Liver (tissue), 9 donors: Measurements from ENCODE around the gene NPIPA1. TPM values are rescaled to one million over a fixed set of nuclear protein-coding genes. Genes with fewer than 3 reads are reported as not detected.
"Not testable (repeated sequence)": the region's sequence is repeated elsewhere in the genome, so short reads cannot be mapped to it uniquely, and the experiment has no call there.

Source experiments
- DNase-seq: peaks from one replicate; pipeline ENCODE4 v3.0.0-alpha.2; 2017; ENCODE audit warnings: low spot score
- H3K27ac ChIP-seq, 2 donors: one replicate each; pipeline ENCODE4 v1.7.0; 2013; ENCODE audit warnings: inconsistent platforms in 2 of 2, low read length in 2 of 2, control low read depth in 1 of 2, low read depth in 1 of 2, mild to moderate bottlenecking in 1 of 2
- H3K27me3 ChIP-seq, 4 donors: one replicate each; pipeline versions ENCODE4 v1.6.1 to v1.7.0; 2013; ENCODE audit warnings: low read length in 3 of 4, inconsistent platforms in 1 of 4, mild to moderate bottlenecking in 1 of 4, moderate library complexity in 1 of 4; ENCODE audit not compliant: control insufficient read depth in 4 of 4, insufficient read depth in 4 of 4
- H3K36me3 ChIP-seq, 4 donors: one replicate each; pipeline versions ENCODE4 v1.6.1 to v1.7.0; 2013; ENCODE audit warnings: low read length in 3 of 4, mild to moderate bottlenecking in 3 of 4, low read depth in 1 of 4, moderate library complexity in 1 of 4; ENCODE audit not compliant: control insufficient read depth in 4 of 4, insufficient read depth in 3 of 4
- H3K4me1 ChIP-seq, 4 donors: one replicate each; pipeline versions ENCODE4 v1.6.1 to v1.7.0; 2013; ENCODE audit warnings: low read length in 3 of 4, mild to moderate bottlenecking in 3 of 4, moderate library complexity in 1 of 4; ENCODE audit not compliant: control insufficient read depth in 4 of 4, insufficient read depth in 4 of 4
- H3K4me3 ChIP-seq, 3 donors: one replicate each; pipeline versions ENCODE4 v1.6.1 to v1.7.0; 2013; ENCODE audit warnings: low read length in 3 of 3, control low read depth in 1 of 3, low read depth in 1 of 3, mild to moderate bottlenecking in 1 of 3
- H3K9ac ChIP-seq, 2 donors: one replicate each; pipeline ENCODE4 v1.7.0; 2013; ENCODE audit warnings: low read length in 2 of 2, mild to moderate bottlenecking in 2 of 2, moderate library complexity in 2 of 2, control low read depth in 1 of 2, low read depth in 1 of 2
- H3K9me3 ChIP-seq, 4 donors: one replicate each; pipeline versions ENCODE4 v1.6.1 to v1.7.0; 2013; ENCODE audit warnings: low read length in 3 of 4; ENCODE audit not compliant: control insufficient read depth in 4 of 4
- WGBS: extraction: QIAGEN DNeasy Blood & Tissue Kit; methylation state at CpG from one replicate; pipeline ENCODE4 v1.1.7; 2013; 5-methylcytosine and 5-hydroxymethylcytosine counted together
- polyA plus RNA-seq, 2 donors: library from polyadenylated mRNA; stranded (reverse) in 1 of 2; unstranded in 1 of 2; fragments of 200-250 nt in 1 of 2; fragments of >200 nt in 1 of 2; fragmentation: Nextera tagmentation in 1 of 2; extraction: Ambion mirVana in 1 of 2; gene quantifications; one replicate each; pipeline versions ENCODE4 v1.2.1 to v1.2.3, GENCODE V29; 2013 to 2015
- total RNA-seq, 2 donors: library from RNA; depleted of rRNA; stranded (reverse); fragments of >200 nt; gene quantifications; one replicate each; pipeline ENCODE4 v1.2.3, GENCODE V29; 2014
- donor health status: healthy.
- donor health status: healthy.
- donor health status: healthy.
- donor health status: healthy.
- donor health status: healthy.

Gene NPIPA1
- total and polyA plus RNA-seq, 4 donors: 10.3 to 43.4 (median 18.7) TPM

DNA sequence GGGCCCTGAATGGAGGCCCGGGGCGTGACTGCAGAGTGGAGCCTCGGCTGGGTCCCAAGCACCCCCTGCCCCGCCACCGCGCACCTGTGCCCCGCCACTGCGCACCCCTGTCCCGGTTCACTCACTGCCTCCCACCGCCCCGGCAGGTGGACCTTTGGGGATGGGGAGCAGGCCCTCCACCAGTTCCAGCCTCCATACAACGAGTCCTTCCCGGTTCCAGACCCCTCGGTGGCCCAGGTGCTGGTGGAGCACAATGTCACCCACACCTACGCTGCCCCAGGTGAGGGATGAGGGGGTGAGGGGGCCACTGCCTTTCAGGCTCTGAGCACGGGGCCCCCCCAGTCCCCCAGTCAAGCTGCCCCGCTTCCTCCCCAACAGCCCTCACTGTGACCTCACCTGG is 12.9 kb upstream of the NPIPA1 start:
- H3K4me1 ChIP-seq, DNase-seq, H3K4me3 ChIP-seq, H3K9ac ChIP-seq, H3K27me3 ChIP-seq, H3K9me3 ChIP-seq, H3K27ac ChIP-seq, H3K36me3 ChIP-seq: not testable (repeated sequence)
- 90% methylated on average over 3 of the region's 17 CpGs for WGBS

DNA sequence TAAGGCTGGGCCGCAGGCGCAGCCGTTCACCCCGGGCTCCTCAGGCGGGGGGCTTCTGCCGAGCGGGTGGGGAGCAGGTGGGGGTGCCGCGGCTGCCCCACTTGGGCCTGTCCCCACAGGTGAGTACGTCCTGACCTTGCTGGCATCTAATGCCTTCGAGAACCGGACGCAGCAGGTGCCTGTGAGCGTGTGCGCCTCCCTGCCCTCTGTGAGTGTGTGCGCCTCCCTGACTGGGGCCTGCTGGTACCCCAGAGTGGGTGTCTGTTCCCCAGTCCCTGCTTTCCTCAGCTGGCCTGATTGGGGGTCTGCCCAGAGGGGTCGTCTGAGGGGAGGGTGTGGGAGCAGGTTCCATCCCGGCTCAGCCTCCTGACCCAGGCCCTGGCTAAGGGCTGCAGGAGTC is 12.3 kb upstream of the NPIPA1 start:
- H3K4me1 ChIP-seq, H3K36me3 ChIP-seq, H3K4me3 ChIP-seq, DNase-seq, H3K27ac ChIP-seq, H3K27me3 ChIP-seq, H3K9me3 ChIP-seq, H3K9ac ChIP-seq: not testable (repeated sequence)
- 100% methylated on average over 4 of the region's 18 CpGs for WGBS

GRCh38 chr16:14928064-14928714 is 9.1 kb upstream of the NPIPA1 start:
- WGBS: 83% methylated on average over 6 of the region's 31 CpGs
- H3K27me3 ChIP-seq, H3K36me3 ChIP-seq, H3K4me3 ChIP-seq, H3K4me1 ChIP-seq, H3K9me3 ChIP-seq, H3K9ac ChIP-seq, H3K27ac ChIP-seq: not testable (repeated sequence)
- peak; percentile 36 for DNase-seq

- H3K9ac ChIP-seq, H3K27ac ChIP-seq, H3K4me1 ChIP-seq, H3K4me3 ChIP-seq, H3K9me3 ChIP-seq, DNase-seq, H3K27me3 ChIP-seq, H3K36me3 ChIP-seq: not testable (repeated sequence)
- WGBS: 97% methylated on average over 19 of the region's 26 CpGs
Observed at GRCh38 chr16:14929176-14929575, 8.1 kb upstream of the NPIPA1 start.

DNA sequence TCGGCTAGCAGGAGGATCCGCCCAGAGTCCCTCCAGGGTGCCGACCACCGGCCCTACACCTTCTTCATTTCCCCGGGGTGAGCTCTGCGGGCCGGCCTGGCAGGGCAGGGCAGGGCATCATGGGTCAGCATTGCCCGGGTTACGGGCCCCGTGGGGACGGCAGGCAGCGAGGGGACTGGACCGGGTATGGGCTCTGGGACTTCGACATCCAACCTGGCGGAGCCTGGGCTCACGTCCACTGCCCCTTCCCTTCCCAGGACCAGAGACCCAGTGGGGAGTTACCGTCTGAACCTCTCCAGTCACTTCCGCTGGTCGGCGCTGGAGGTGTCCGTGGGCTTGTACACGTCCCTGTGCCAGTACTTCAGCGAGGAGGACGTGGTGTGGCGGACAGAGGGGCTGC is 7.0 kb upstream of the NPIPA1 start:
- H3K4me1 ChIP-seq, H3K27ac ChIP-seq, DNase-seq, H3K4me3 ChIP-seq, H3K9me3 ChIP-seq, H3K27me3 ChIP-seq, H3K9ac ChIP-seq, H3K36me3 ChIP-seq: not testable (repeated sequence)
- WGBS: 100% methylated on average over 9 of the region's 25 CpGs

- H3K9ac ChIP-seq, H3K27ac ChIP-seq, DNase-seq, H3K27me3 ChIP-seq, H3K4me3 ChIP-seq, H3K4me1 ChIP-seq, H3K36me3 ChIP-seq, H3K9me3 ChIP-seq: not testable (repeated sequence)
- 97% methylated on average over 8 of the region's 19 CpGs for WGBS
Observed at GRCh38 chr16:14930971-14931370, 6.3 kb upstream of the NPIPA1 start.

DNA sequence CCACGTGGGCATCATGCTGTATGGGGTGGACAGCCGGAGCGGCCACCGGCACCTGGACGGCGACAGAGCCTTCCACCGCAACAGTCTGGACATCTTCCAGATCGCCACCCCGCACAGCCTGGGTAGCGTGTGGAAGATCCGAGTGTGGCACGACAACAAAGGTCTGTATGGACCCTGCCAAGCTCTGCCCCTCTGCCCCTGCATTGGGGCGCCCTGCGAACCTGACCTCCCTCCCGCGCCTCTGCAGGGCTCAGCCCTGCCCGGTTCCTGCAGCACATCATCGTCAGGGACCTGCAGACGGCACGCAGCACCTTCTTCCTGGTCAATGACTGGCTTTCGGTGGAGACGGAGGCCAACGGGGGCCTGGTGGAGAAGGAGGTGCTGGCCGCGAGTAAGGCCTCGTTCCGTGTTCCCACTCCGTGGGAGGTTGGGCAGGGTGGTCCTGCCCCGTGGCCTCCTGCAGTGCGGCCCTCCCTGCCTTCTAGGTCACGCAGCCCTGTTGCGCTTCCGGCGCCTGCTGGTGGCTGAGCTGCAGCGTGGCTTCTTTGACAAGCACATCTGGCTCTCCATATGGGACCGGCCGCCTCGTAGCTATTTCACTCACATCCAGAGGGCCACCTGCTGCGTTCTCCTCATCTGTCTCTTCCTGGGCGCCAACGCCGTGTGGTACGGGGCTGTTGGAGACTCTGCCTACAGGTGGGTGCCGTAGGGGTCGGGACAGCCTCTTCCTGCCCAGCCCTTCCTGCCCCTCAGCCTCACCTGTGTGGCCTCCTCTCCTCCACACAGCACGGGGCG is 4.5 kb upstream of the NPIPA1 start:
- H3K27me3 ChIP-seq, H3K36me3 ChIP-seq, H3K4me3 ChIP-seq, H3K9ac ChIP-seq, DNase-seq, H3K27ac ChIP-seq, H3K9me3 ChIP-seq, H3K4me1 ChIP-seq: not testable (repeated sequence)
- 98% methylated on average over 28 of the region's 47 CpGs for WGBS

GRCh38 chr16:14937994-14938393 is 751 bp downstream of the NPIPA1 start:
- not testable (repeated sequence) for H3K27ac ChIP-seq, H3K9me3 ChIP-seq, DNase-seq, H3K27me3 ChIP-seq, H3K36me3 ChIP-seq, H3K4me1 ChIP-seq, H3K9ac ChIP-seq, H3K4me3 ChIP-seq
- WGBS: 73% methylated on average over 6 of the region's 9 CpGs
